ENCODE measurements around the gene NR4A3.
A peak's percentile ranks its signal among the peaks of the same experiment; 100 is the strongest.

NR4A3 gene

GRCh38 chr9:99811598-99812383, 9.9 kb upstream of the NR4A3 start:
- peak; percentile 85 for FAIRE-seq
- no peak for TF ChIP-seq POLR2A (IDR thresholded peaks at IDR 0.05; ENCODE audit: low read depth, low read length)
- no peak for TF ChIP-seq POU2F2 (IDR thresholded peaks at IDR 0.05; ENCODE audit: low read depth, low read length)
- TF ChIP-seq PAX5 (IDR thresholded peaks at IDR 0.05; ENCODE audit: insufficient read depth, low read length, severe bottlenecking), result peak; percentile 36
- no peak for DNase-seq (ENCODE audit: insufficient read length, low spot score)

- DNase-seq (ENCODE audit: insufficient read length, low spot score) (no peak), FAIRE-seq (no peak)
- no peak for TF ChIP-seq PAX5 (IDR thresholded peaks at IDR 0.05; ENCODE audit: insufficient read depth, low read length, severe bottlenecking)
- no peak for TF ChIP-seq POLR2A (IDR thresholded peaks at IDR 0.05; ENCODE audit: low read depth, low read length)
- TF ChIP-seq POU2F2 (IDR thresholded peaks at IDR 0.05; ENCODE audit: low read depth, low read length), result no peak
- TF ChIP-seq POLR2AphosphoS5 (IDR thresholded peaks at IDR 0.05; ENCODE audit: low read depth, low read length), result no peak
- no peak for TF ChIP-seq SPI1 (IDR thresholded peaks at IDR 0.05; ENCODE audit: low read depth, low read length)
- TF ChIP-seq TAF1 (IDR thresholded peaks at IDR 0.05; ENCODE audit: low read depth, low read length), result no peak
Measured at GRCh38 chr9:99813739-99814138, 7.9 kb upstream of the NR4A3 start.

DNA sequence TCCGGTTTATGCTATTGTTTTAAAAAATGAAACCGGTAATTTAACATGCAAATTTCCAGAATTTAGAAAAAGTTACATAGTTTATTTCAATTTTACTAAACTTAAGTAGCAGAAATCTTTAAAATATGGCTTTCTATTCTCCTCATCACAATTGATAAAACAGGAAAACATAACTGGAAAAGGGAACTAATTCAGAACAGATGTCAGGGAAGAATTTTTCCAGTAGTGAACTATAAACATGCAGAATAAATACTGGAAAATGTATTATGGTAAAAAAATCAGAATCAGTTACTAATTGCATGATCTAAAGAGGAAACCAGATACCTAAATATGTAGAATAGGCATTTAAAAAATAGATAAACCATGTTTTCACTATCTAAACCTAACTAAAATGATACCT, 7.3 kb upstream of the NR4A3 start:
- no peak for DNase-seq (ENCODE audit: insufficient read length, low spot score)
- FAIRE-seq, result no peak

DNA sequence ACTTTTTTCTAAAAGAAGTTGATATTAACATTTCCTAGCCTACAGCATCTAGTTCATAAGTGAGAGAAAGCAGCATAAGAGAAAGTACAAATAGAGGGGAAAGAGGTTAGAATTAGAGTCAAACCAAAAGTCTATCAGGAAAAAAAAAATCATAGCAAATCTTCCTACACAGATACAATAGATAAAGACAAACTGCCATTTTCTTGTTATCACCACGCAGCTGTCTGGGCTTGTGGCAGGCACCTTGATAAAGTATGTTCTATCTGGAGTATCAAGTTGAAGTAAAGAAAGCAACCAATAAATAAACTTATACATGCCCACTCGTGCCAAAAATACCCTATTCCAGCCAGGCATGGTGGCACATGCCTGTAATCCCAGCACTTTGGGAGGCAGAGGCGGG, 5.3 kb upstream of the NR4A3 start:
- FAIRE-seq (no peak), DNase-seq (ENCODE audit: insufficient read length, low spot score) (no peak)
- TF ChIP-seq PAX5 (IDR thresholded peaks at IDR 0.05; ENCODE audit: insufficient read depth, low read length, severe bottlenecking), result no peak
- no peak for TF ChIP-seq SPI1 (IDR thresholded peaks at IDR 0.05; ENCODE audit: low read depth, low read length)
- no peak for TF ChIP-seq TAF1 (IDR thresholded peaks at IDR 0.05; ENCODE audit: low read depth, low read length)
- TF ChIP-seq POLR2A (IDR thresholded peaks at IDR 0.05; ENCODE audit: low read depth, low read length), result no peak
- TF ChIP-seq POU2F2 (IDR thresholded peaks at IDR 0.05; ENCODE audit: low read depth, low read length), result no peak
- TF ChIP-seq POLR2AphosphoS5 (IDR thresholded peaks at IDR 0.05; ENCODE audit: low read depth, low read length), result no peak

More for the DNA sequence above, 7.3 kb upstream of the NR4A3 start:
- no peak for TF ChIP-seq PAX5 (IDR thresholded peaks at IDR 0.05; ENCODE audit: insufficient read depth, low read length, severe bottlenecking)
- no peak for TF ChIP-seq POLR2A (IDR thresholded peaks at IDR 0.05; ENCODE audit: low read depth, low read length)
- no peak for TF ChIP-seq SPI1 (IDR thresholded peaks at IDR 0.05; ENCODE audit: low read depth, low read length)
- no peak for TF ChIP-seq POU2F2 (IDR thresholded peaks at IDR 0.05; ENCODE audit: low read depth, low read length)
- no peak for TF ChIP-seq POLR2AphosphoS5 (IDR thresholded peaks at IDR 0.05; ENCODE audit: low read depth, low read length)
- TF ChIP-seq TAF1 (IDR thresholded peaks at IDR 0.05; ENCODE audit: low read depth, low read length), result no peak

GRCh38 chr9:99818500-99818899, 3.2 kb upstream of the NR4A3 start:
- DNase-seq (ENCODE audit: insufficient read length, low spot score), result no peak
- TF ChIP-seq TAF1 (IDR thresholded peaks at IDR 0.05; ENCODE audit: low read depth, low read length) (no peak), POLR2AphosphoS5 (IDR thresholded peaks at IDR 0.05; ENCODE audit: low read depth, low read length) (no peak), SPI1 (IDR thresholded peaks at IDR 0.05; ENCODE audit: low read depth, low read length) (no peak), POU2F2 (IDR thresholded peaks at IDR 0.05; ENCODE audit: low read depth, low read length) (no peak), POLR2A (IDR thresholded peaks at IDR 0.05; ENCODE audit: low read depth, low read length) (no peak), PAX5 (IDR thresholded peaks at IDR 0.05; ENCODE audit: insufficient read depth, low read length, severe bottlenecking) (no peak)
- no peak for FAIRE-seq

- FAIRE-seq (peak; percentile 82), DNase-seq (ENCODE audit: insufficient read length, low spot score) (peak; percentile 73)
- peak; percentile 87 for TF ChIP-seq POLR2AphosphoS5 (IDR thresholded peaks at IDR 0.05; ENCODE audit: low read depth, low read length)
- TF ChIP-seq POLR2A (IDR thresholded peaks at IDR 0.05; ENCODE audit: low read depth, low read length), result peak; percentile 90
- no peak for TF ChIP-seq TAF1 (IDR thresholded peaks at IDR 0.05; ENCODE audit: low read depth, low read length)
- TF ChIP-seq POU2F2 (IDR thresholded peaks at IDR 0.05; ENCODE audit: low read depth, low read length), result no peak
Measured at GRCh38 chr9:99819123-99819855, 2.4 kb upstream of the NR4A3 start.

- peak; percentile 74 for DNase-seq (ENCODE audit: insufficient read length, low spot score)
- TF ChIP-seq POLR2A (IDR thresholded peaks at IDR 0.05; ENCODE audit: low read depth, low read length), result 0 out of 2 replicates have a peak, but pooled peaks have one; percentile 40
- TF ChIP-seq PAX5 (IDR thresholded peaks at IDR 0.05; ENCODE audit: insufficient read depth, low read length, severe bottlenecking), result no peak
- peak; percentile 76 for TF ChIP-seq TAF1 (IDR thresholded peaks at IDR 0.05; ENCODE audit: low read depth, low read length)
- peak; percentile 70; the same call in 1 of the 2 replicates for TF ChIP-seq POLR2AphosphoS5 (IDR thresholded peaks at IDR 0.05; ENCODE audit: low read depth, low read length)
- peak; percentile 55; the same call in 1 of the 2 replicates for TF ChIP-seq POU2F2 (IDR thresholded peaks at IDR 0.05; ENCODE audit: low read depth, low read length)
- TF ChIP-seq SPI1 (IDR thresholded peaks at IDR 0.05; ENCODE audit: low read depth, low read length), result no peak
- FAIRE-seq, result peak; percentile 84
Measured at GRCh38 chr9:99819856-99820684, 1.6 kb upstream of the NR4A3 start.

- FAIRE-seq, result peak; percentile 81
- peak; percentile 23 for DNase-seq (ENCODE audit: insufficient read length, low spot score)
- TF ChIP-seq PAX5 (IDR thresholded peaks at IDR 0.05; ENCODE audit: insufficient read depth, low read length, severe bottlenecking) (no peak), TAF1 (IDR thresholded peaks at IDR 0.05; ENCODE audit: low read depth, low read length) (no peak), SPI1 (IDR thresholded peaks at IDR 0.05; ENCODE audit: low read depth, low read length) (no peak), POLR2A (IDR thresholded peaks at IDR 0.05; ENCODE audit: low read depth, low read length) (no peak; the same call in 1 of the 2 replicates), POU2F2 (IDR thresholded peaks at IDR 0.05; ENCODE audit: low read depth, low read length) (no peak; the same call in 1 of the 2 replicates), POLR2AphosphoS5 (IDR thresholded peaks at IDR 0.05; ENCODE audit: low read depth, low read length) (no peak; the same call in 1 of the 2 replicates)
Measured at GRCh38 chr9:99820685-99821395, 845 bp upstream of the NR4A3 start.

Measured in GM12891 (cell line).